HepG2 (cell line): ENCODE measurements around the gene WSCD2. TPM values are rescaled to one million over a fixed set of nuclear protein-coding genes. Genes with fewer than 3 reads are reported as not detected.

ENCODE experiments used
- ATAC-seq: fragments of 200-7000 bp; cut with Tn5 transposase; 3 replicates; pipeline ENCODE4 v1.9.1; 2020; ENCODE audit warnings: mild to moderate bottlenecking, moderate library complexity
- BruUV-seq: library from RNA; stranded (reverse); fragments of 400-500 nt; replicated peaks from 2 replicates; lab custom pipeline; 2021; lab: Mats Ljungman, UMichigan
- CTCF ChIA-PET: fragments of 300-600 bp; formaldehyde crosslinking; extraction: SDS; loops from one replicate; lab custom pipeline; 2021; ENCODE audit warnings: low total read pairs, inconsistent platforms, low intra/inter-chr PET ratio; lab: Yijun Ruan, JAX
- POLR2A ChIA-PET: fragments of 350-600 bp; sonication (Branson Sonifier 250); formaldehyde crosslinking; loops from one replicate; lab custom pipeline; 2020; ENCODE audit warnings: antibody characterized with exemption, inconsistent platforms; lab: Yijun Ruan, JAX
- DNase-seq: peaks from one replicate; pipeline ENCODE4 v3.0.0-alpha.2; 2015; ENCODE audit warnings: low spot score
- FAIRE-seq: peaks from 3 replicates; lab custom pipeline; 2011; peaks lifted over from hg19 to GRCh38; lab: Jason Lieb, UNC
- H2AFZ ChIP-seq: one replicate; pipeline ENCODE4 v1.6.1; 2011; ENCODE audit warnings: low read length, inconsistent platforms
- H3K27ac ChIP-seq: fragments of 300-600 bp; 3 replicates; pipeline ENCODE4 v1.8.0; 2011; ENCODE audit warnings: mixed run types, mild to moderate bottlenecking, mixed read lengths, low read length, inconsistent platforms; ENCODE audit not compliant: insufficient read depth; ENCODE audit errors: extremely low read length
- H3K27me3 ChIP-seq, 2 experiments: fragments of 200-600 bp in 1 of 2; 2 replicates in 1 of 2; 3 replicates in 1 of 2; pipeline versions ENCODE4 v1.6.0 to v1.8.0; 2011; ENCODE audit warnings: low read length in 2 of 2, mild to moderate bottlenecking in 2 of 2, moderate library complexity in 2 of 2, inconsistent platforms in 1 of 2; ENCODE audit not compliant: insufficient read depth in 2 of 2, control insufficient read depth in 1 of 2
- H3K36me3 ChIP-seq, 2 experiments: fragments of 200-600 bp in 1 of 2; replicated peaks in 1 of 2; 2 replicates in 1 of 2; 3 replicates in 1 of 2; pipeline versions ENCODE4 v1.5.1 to v1.8.0; 2011; ENCODE audit warnings: low read length in 2 of 2, inconsistent platforms in 1 of 2; ENCODE audit not compliant: insufficient read depth in 2 of 2, control insufficient read depth in 1 of 2
- H3K4me1 ChIP-seq: 2 replicates; pipeline ENCODE4 v1.5.1; 2012; ENCODE audit warnings: low read length, inconsistent platforms; ENCODE audit not compliant: insufficient read depth
- H3K4me2 ChIP-seq: 2 replicates; pipeline ENCODE4 v1.6.0; 2011; ENCODE audit warnings: low read depth, low read length, inconsistent platforms
- H3K4me3 ChIP-seq, 3 experiments: fragments of 200-600 bp in 1 of 3; sonication (generic), shearing (Covaris generic) in 1 of 3; replicated peaks in 1 of 3; 2 replicates each; pipeline ENCODE4 v1.5.1; 2011 to 2016; ENCODE audit warnings: low read length in 3 of 3, inconsistent platforms in 2 of 3, low read depth in 2 of 3, mild to moderate bottlenecking in 2 of 3, control low read depth in 1 of 3, mixed read lengths in 1 of 3; ENCODE audit not compliant: insufficient read depth in 1 of 3
- H3K79me2 ChIP-seq: one replicate; pipeline ENCODE4 v1.6.1; 2011; ENCODE audit warnings: low read length, inconsistent platforms; ENCODE audit not compliant: insufficient read depth
- H3K9ac ChIP-seq: 2 replicates; pipeline ENCODE4 v1.6.0; 2011; ENCODE audit warnings: mild to moderate bottlenecking, low read depth, low read length, inconsistent platforms; ENCODE audit not compliant: insufficient read depth
- H3K9me3 ChIP-seq: 2 replicates; pipeline ENCODE4 v1.5.1; 2012; ENCODE audit warnings: mild to moderate bottlenecking, low read length
- H4K20me1 ChIP-seq: 2 replicates; pipeline ENCODE4 v1.6.0; 2011; ENCODE audit warnings: inconsistent platforms, mild to moderate bottlenecking, low read length, moderate library complexity; ENCODE audit not compliant: insufficient read depth
- GPN1 ChIP-seq: sonication (generic); formaldehyde crosslinking; IDR thresholded peaks from 2 replicates; pipeline ENCODE4 v1.5.1; 2020; ENCODE audit warnings: missing genetic modification reagents, borderline replicate concordance
- HNF4G ChIP-seq, 2 experiments: sonication (generic) in 1 of 2; formaldehyde crosslinking in 1 of 2; IDR thresholded peaks; 2 replicates each; pipeline versions ENCODE4 v1.4.0 to v1.6.1; 2011 to 2020; ENCODE audit warnings: borderline replicate concordance in 2 of 2, low read depth in 2 of 2, mild to moderate bottlenecking in 2 of 2, low read length in 1 of 2, missing genetic modification reagents in 1 of 2, moderate library complexity in 1 of 2
- MAFF ChIP-seq: IDR thresholded peaks from 2 replicates; pipeline ENCODE4 v1.6.1; 2011; ENCODE audit warnings: low read depth, low read length, improper control_type of control experiment
- MAFK ChIP-seq, 2 experiments: IDR thresholded peaks in 1 of 2; conservative IDR thresholded peaks in 1 of 2; 2 replicates each; pipeline ENCODE4 v1.6.1; 2011; ENCODE audit warnings: improper control_type of control experiment in 2 of 2, low read length in 2 of 2
- POLR2AphosphoS2 ChIP-seq: IDR thresholded peaks from 2 replicates; pipeline ENCODE4 v1.6.1; 2011; ENCODE audit warnings: low read depth, low read length, improper control_type of control experiment
- TFDP2 ChIP-seq: sonication (generic); formaldehyde crosslinking; IDR thresholded peaks from 2 replicates; pipeline ENCODE4 v1.4.0; 2020; ENCODE audit warnings: missing genetic modification reagents
- ZNF501 ChIP-seq: sonication (generic); formaldehyde crosslinking; IDR thresholded peaks from 2 replicates; pipeline ENCODE4 v1.5.1; 2020; ENCODE audit warnings: mild to moderate bottlenecking, moderate library complexity, missing genetic modification reagents
- ZNF543 ChIP-seq: sonication (generic); formaldehyde crosslinking; IDR thresholded peaks from 2 replicates; pipeline ENCODE4 v1.4.0; 2020; ENCODE audit warnings: mild to moderate bottlenecking, missing genetic modification reagents
- ZNF609 ChIP-seq: sonication (generic); formaldehyde crosslinking; IDR thresholded peaks from 2 replicates; pipeline ENCODE4 v1.4.0; 2020; ENCODE audit warnings: mild to moderate bottlenecking, missing genetic modification reagents, borderline replicate concordance
- WGBS: methylation state at CpG from one replicate; pipeline ENCODE4 v1.1.6; 2017; ENCODE audit warnings: low lambda C conversion rate; 5-methylcytosine and 5-hydroxymethylcytosine counted together
- in situ Hi-C: cut with HindIII; loops from 2 replicates; pipeline ENCODE4 v1.10.0; 2017; ENCODE audit warnings: low pct_unique_long_range_greater_than_20kb; ENCODE audit not compliant: extremely low pct_ligation_motif_present
- intact Hi-C: fragments of 100-400 bp; cut with micrococcal nuclease; formaldehyde crosslinking; loops from one replicate; pipeline ENCODE4 v1.10.0; 2022; ENCODE audit not compliant: unreplicated experiment
- polyA plus RNA-seq, 8 experiments: library from polyadenylated mRNA; depleted of rRNA in 3 of 8; stranded (reverse) in 7 of 8; unstranded in 1 of 8; fragments of >200 nt; fragmentation: Illumina TruSeq in 4 of 8; extraction: Trizol in 4 of 8; gene quantifications; 2 replicates each; pipeline versions ENCODE4 v1.2.1 to v1.2.3, GENCODE V29; 2011 to 2016; ENCODE audit warnings: low read depth in 4 of 8, missing spikeins in 1 of 8, mixed read lengths in 1 of 8; ENCODE audit not compliant: insufficient read depth in 1 of 8
- total RNA-seq, 5 experiments: library from RNA; depleted of rRNA; stranded (reverse); fragments of >200 nt; fragmentation: Illumina TruSeq; extraction: Trizol; gene quantifications; 2 replicates each; pipeline ENCODE4 v1.2.3, GENCODE V29; 2016; ENCODE audit warnings: low read depth in 1 of 5

WSCD2 gene
- total and polyA plus RNA-seq, 2 of the 13 experiments (the other 11 are each of a cell fraction or from before 2014, with no cell fraction given) = not detected

- in situ Hi-C loops (no loop called here), intact Hi-C loops (no loop called here)
- no peak overlapping the region for H3K27ac ChIP-seq
- FAIRE-seq (no peak), ATAC-seq (no peak), DNase-seq (no peak)
- no peak overlapping the region for H3K4me3 ChIP-seq
- no peaks in the 10 kb centered on the region for H3K4me1 ChIP-seq
- no peak overlapping the region for H3K9ac ChIP-seq
- WGBS = 0% methylated on average over 2 of the region's 3 CpGs
- H3K36me3 ChIP-seq = no peaks in the 10 kb centered on the region
- no peak overlapping the region for H2AFZ ChIP-seq
- ChIA-PET POLR2A (no interaction called here), CTCF (no interaction called here)
- H3K4me2 ChIP-seq = no peak overlapping the region
- no peaks in the 10 kb centered on the region for H3K79me2 ChIP-seq
- no TSS peak for BruUV-seq
- no peaks in the 10 kb centered on the region for H4K20me1 ChIP-seq
- H3K9me3 ChIP-seq = no peaks in the 10 kb centered on the region
- TF ChIP-seq GPN1 (no peak), TFDP2 (CRISPR knock-in tag) (no peak), ZNF543 (CRISPR knock-in tag) (no peak), ZNF501 (no peak), POLR2AphosphoS2 (no peak), HNF4G (IDR thresholded peaks at IDR 0.05; ENCODE audit: borderline replicate concordance, low read depth, low read length) (no peak), HNF4G (CRISPR knock-in tag; IDR thresholded peaks at IDR 0.05; ENCODE audit: borderline replicate concordance, low read depth) (no peak), ZNF609 (CRISPR knock-in tag) (no peak), MAFK (conservative IDR thresholded peaks at IDR 0.05 in 1 of 2, IDR thresholded peaks at IDR 0.05 in 1 of 2; ENCODE audit: low read length in 2 of 2) (0 out of 4 replicates have a peak, but pooled peaks of 1 of the 2 experiments have one; percentile 24), MAFF (0 out of 2 replicates have a peak, but pooled peaks have one; percentile 9)
- 0 out of 5 replicates have a peak, but pooled peaks cover 0 to 4% of the 10 kb centered on the region in 2 experiments for H3K27me3 ChIP-seq
These were observed 102.2 kb downstream of the WSCD2 start for GRCh38 chr12:108231109-108231905.
